ENCODE data around the gene TBC1D22B. TPM values are rescaled to one million over a fixed set of nuclear protein-coding genes. Genes with fewer than 3 reads are reported as not detected.

The TBC1D22B gene
- total RNA-seq, 4 donors from 2014 or later, result 14.2 to 19.6 (median 18.4) TPM

DNA sequence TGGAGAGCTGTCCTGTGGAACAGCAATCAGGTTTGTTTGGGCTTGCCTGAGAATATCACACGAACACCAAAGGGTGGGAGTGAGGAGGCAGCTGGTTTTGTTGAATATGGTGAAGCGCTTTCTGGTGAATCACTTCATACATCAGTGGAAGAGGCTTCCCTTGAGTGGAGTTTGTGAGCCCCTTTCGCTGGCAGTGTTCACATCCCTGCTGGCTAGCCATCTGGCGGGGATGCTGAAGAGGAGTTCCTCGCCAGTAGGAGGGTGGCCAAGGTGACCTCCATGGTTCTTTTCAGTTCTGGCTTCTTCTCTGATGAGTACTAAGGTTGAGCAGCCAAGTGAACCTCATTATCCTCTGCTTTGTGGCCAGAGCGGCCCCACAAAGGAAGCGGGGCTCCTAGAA, 58.5 kb downstream of the TBC1D22B start:
- WGBS, result 98% methylated on average over 7 of the region's 7 CpGs

GRCh38 chr6:37317312-37318038, 59.9 kb downstream of the TBC1D22B start:
- peaks cover 92% of the 10 kb centered on the region for H3K36me3 ChIP-seq
- no peaks in the 10 kb centered on the region for H3K9me3 ChIP-seq
- H3K27me3 ChIP-seq, result no peaks in the 10 kb centered on the region
- no peaks in the 10 kb centered on the region for H3K4me1 ChIP-seq
- H3K4me3 ChIP-seq, result no peak overlapping the region
- 85% methylated on average over 5 of the region's 5 CpGs for WGBS
- no peak for DNase-seq (ENCODE audit: low spot score in 2 of 2)
- TF ChIP-seq CTCF (IDR thresholded peaks at IDR 0.05) (no peak), EP300 (IDR thresholded peaks at IDR 0.05) (no peak), POLR2AphosphoS5 (IDR thresholded peaks at IDR 0.05) (no peak), POLR2A (IDR thresholded peaks at IDR 0.05) (no peak)
- H3K27ac ChIP-seq, result no peak overlapping the region

More for the DNA sequence above, 58.5 kb downstream of the TBC1D22B start:
- H3K4me1 ChIP-seq, result no peaks in the 10 kb centered on the region
- no peak overlapping the region for H3K4me3 ChIP-seq
- no peaks in the 10 kb centered on the region for H3K27me3 ChIP-seq
- H3K9me3 ChIP-seq, result no peaks in the 10 kb centered on the region
- no peak overlapping the region for H3K27ac ChIP-seq
- TF ChIP-seq EP300 (IDR thresholded peaks at IDR 0.05) (no peak), POLR2AphosphoS5 (IDR thresholded peaks at IDR 0.05) (no peak), POLR2A (IDR thresholded peaks at IDR 0.05) (no peak), CTCF (IDR thresholded peaks at IDR 0.05) (no peak)
- H3K36me3 ChIP-seq, result peaks cover 82% of the 10 kb centered on the region
- DNase-seq (ENCODE audit: low spot score in 2 of 2), result no peak

- Histone ChIP-seq H3K4me3 (no peak overlapping the region), H3K27me3 (no peaks in the 10 kb centered on the region), H3K27ac (no peak overlapping the region), H3K36me3 (peaks cover 81% of the 10 kb centered on the region), H3K4me1 (no peaks in the 10 kb centered on the region), H3K9me3 (no peaks in the 10 kb centered on the region)
- 62% methylated on average over 3 of the region's 3 CpGs for WGBS
- no peak for DNase-seq (ENCODE audit: low spot score in 2 of 2)
- TF ChIP-seq POLR2A (IDR thresholded peaks at IDR 0.05) (no peak), EP300 (IDR thresholded peaks at IDR 0.05) (no peak), POLR2AphosphoS5 (IDR thresholded peaks at IDR 0.05) (no peak), CTCF (IDR thresholded peaks at IDR 0.05) (no peak)
Measured at GRCh38 chr6:37319156-37319555, 61.6 kb downstream of the TBC1D22B start.

DNA sequence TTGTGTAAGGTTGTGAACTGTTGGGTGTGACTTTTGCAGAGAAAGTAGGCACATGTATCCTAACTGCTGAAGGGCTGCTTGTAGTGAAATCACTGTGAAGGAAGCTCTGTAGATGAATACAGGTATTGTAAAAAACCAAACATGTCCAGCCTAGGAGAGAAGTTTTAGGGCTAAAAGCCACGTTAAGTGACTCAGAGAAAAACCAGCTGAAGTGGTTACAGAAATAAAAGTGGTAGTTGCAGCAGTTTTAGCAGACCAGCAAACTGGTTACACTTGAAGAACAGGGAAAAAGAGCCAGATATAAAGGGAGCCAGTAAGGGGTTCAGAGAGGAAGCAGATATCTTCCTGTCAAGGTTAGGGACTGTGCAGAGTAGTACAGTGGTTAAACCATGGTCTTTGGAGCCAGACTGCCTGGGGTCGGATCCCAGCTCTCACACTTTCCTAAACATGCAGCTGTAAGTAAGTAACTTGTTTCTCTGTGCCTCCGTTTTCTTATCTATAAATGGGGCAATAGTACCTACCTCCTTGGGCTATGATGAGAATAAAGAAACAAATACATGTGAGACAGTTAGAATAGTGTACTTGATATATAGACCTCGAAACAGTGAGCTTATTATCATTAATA, 62.4 kb downstream of the TBC1D22B start:
- Histone ChIP-seq H3K9me3 (no peaks in the 10 kb centered on the region), H3K27ac (no peak overlapping the region), H3K4me1 (no peaks in the 10 kb centered on the region), H3K4me3 (no peak overlapping the region), H3K36me3 (peaks cover 78% of the 10 kb centered on the region), H3K27me3 (no peaks in the 10 kb centered on the region)
- 70% methylated on average over 4 of the region's 4 CpGs for WGBS
- no peak for DNase-seq (ENCODE audit: low spot score in 2 of 2)
- TF ChIP-seq CTCF (IDR thresholded peaks at IDR 0.05), result no peak
- no peak for TF ChIP-seq POLR2AphosphoS5 (IDR thresholded peaks at IDR 0.05)
- no peak for TF ChIP-seq EP300 (IDR thresholded peaks at IDR 0.05)
- no peak for TF ChIP-seq POLR2A (IDR thresholded peaks at IDR 0.05)

DNA sequence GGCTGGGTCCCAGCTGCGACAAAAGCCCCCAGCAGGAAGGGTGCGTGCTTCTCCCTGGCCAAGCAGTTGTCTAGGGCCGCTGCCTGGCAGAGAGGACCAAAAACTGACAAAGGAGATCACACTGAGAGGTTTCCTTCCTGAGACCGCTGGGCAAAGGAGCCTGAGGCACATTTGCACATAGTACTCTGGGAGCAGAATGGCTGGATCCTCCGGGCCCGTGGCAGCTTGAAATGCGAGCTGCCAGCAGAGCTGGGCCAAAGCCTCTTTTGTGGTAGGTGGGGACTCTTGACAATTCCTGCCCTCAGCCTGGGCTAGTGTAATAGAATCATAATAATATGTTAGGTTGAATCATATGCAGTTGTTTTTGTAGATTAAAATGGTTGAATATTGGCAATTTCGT, 63.1 kb downstream of the TBC1D22B start:
- WGBS, result 71% methylated on average over 8 of the region's 8 CpGs
- no peak for DNase-seq (ENCODE audit: low spot score in 2 of 2)
- Histone ChIP-seq H3K36me3 (peaks cover 72% of the 10 kb centered on the region), H3K27ac (no peak overlapping the region), H3K27me3 (no peaks in the 10 kb centered on the region), H3K9me3 (no peaks in the 10 kb centered on the region), H3K4me3 (no peak overlapping the region), H3K4me1 (no peaks in the 10 kb centered on the region)
- TF ChIP-seq POLR2A (IDR thresholded peaks at IDR 0.05), result no peak
- TF ChIP-seq EP300 (IDR thresholded peaks at IDR 0.05), result no peak
- TF ChIP-seq POLR2AphosphoS5 (IDR thresholded peaks at IDR 0.05), result no peak
- TF ChIP-seq CTCF (IDR thresholded peaks at IDR 0.05), result no peak
